PC-9 (cell line): ENCODE measurements around the gene NXNL2. TPM values are rescaled to one million over a fixed set of nuclear protein-coding genes. Genes with fewer than 3 reads are reported as not detected.

Source experiments
- BruUV-seq: library from RNA; stranded (reverse); fragments of 400-500 nt; replicated peaks from 2 replicates; lab custom pipeline; 2021; lab: Mats Ljungman, UMichigan
- CTCF ChIA-PET: fragments of 300-600 bp; sonication (Branson Sonifier 250); formaldehyde crosslinking; loops from one replicate; lab custom pipeline; 2022; ENCODE audit warnings: antibody characterized with exemption; lab: Charles Lee
- POLR2A ChIA-PET: fragments of 300-600 bp; sonication (Branson Sonifier 250); formaldehyde crosslinking; loops from one replicate; lab custom pipeline; 2022; ENCODE audit warnings: antibody characterized with exemption; ENCODE audit not compliant: unreplicated experiment; lab: Charles Lee
- DNase-seq, 2 experiments: peaks; one replicate each; pipeline versions ENCODE4 v3.0.0 to v3.0.0-alpha.2; 2015 to 2022; ENCODE audit warnings: mixed read lengths in 1 of 2
- H2AFZ ChIP-seq: fragments of 200-600 bp; sonication (generic); 2 replicates; pipeline ENCODE4 v1.8.1; 2017; ENCODE audit warnings: antibody characterized with exemption
- H3F3A ChIP-seq: fragments of 200-600 bp; sonication (generic); 2 replicates; pipeline ENCODE4 v1.8.1; 2017; ENCODE audit warnings: antibody characterized with exemption, mild to moderate bottlenecking, low read depth; ENCODE audit not compliant: insufficient read depth
- H3K27ac ChIP-seq: fragments of 200-600 bp; sonication (generic); 2 replicates; pipeline ENCODE4 v1.6.1; 2016; ENCODE audit warnings: mixed run types
- H3K27me3 ChIP-seq: fragments of 200-600 bp; sonication (generic); 2 replicates; pipeline ENCODE4 v1.6.1; 2016; ENCODE audit warnings: low read depth, mixed run types; ENCODE audit not compliant: insufficient read depth
- H3K36me3 ChIP-seq: fragments of 200-600 bp; sonication (generic); 2 replicates; pipeline ENCODE4 v1.6.1; 2016; ENCODE audit warnings: low read depth, mixed run types
- H3K4me1 ChIP-seq: fragments of 200-600 bp; sonication (generic); replicated peaks from 2 replicates; pipeline ENCODE4 v1.6.1; 2016; ENCODE audit warnings: mixed run types; ENCODE audit not compliant: insufficient read depth
- H3K4me2 ChIP-seq: fragments of 200-600 bp; sonication (generic); 2 replicates; pipeline ENCODE4 v1.6.1; 2017; ENCODE audit warnings: mixed run types
- H3K4me3 ChIP-seq: fragments of 200-600 bp; sonication (generic); 2 replicates; pipeline ENCODE4 v1.6.1; 2016; ENCODE audit warnings: mixed run types
- H3K79me2 ChIP-seq: fragments of 200-600 bp; sonication (generic); 2 replicates; pipeline ENCODE4 v1.6.1; 2017; ENCODE audit warnings: low read depth, mixed run types
- H3K9me2 ChIP-seq: fragments of 200-600 bp; sonication (generic); 2 replicates; pipeline ENCODE4 v1.8.1; 2017; ENCODE audit warnings: mild to moderate bottlenecking; ENCODE audit not compliant: insufficient read depth
- H3K9me3 ChIP-seq: fragments of 200-600 bp; sonication (generic); 2 replicates; pipeline ENCODE4 v1.8.1; 2016; ENCODE audit warnings: low read depth; ENCODE audit not compliant: insufficient read depth
- H4K20me1 ChIP-seq: fragments of 200-600 bp; sonication (generic); 2 replicates; pipeline ENCODE4 v1.8.1; 2017; ENCODE audit not compliant: insufficient read depth
- EZH2 ChIP-seq: fragments of 200-600 bp; sonication (generic); IDR thresholded peaks from 2 replicates; pipeline ENCODE4 v1.8.0; 2017; ENCODE audit warnings: antibody characterized with exemption, low read depth
- intact Hi-C: fragments of 100-400 bp; cut with micrococcal nuclease; formaldehyde crosslinking; loops from one replicate; pipeline ENCODE4 v1.10.0; 2022; ENCODE audit not compliant: unreplicated experiment
- total RNA-seq: library from RNA; stranded (reverse); gene quantifications from 2 replicates; pipeline ENCODE4 v1.2.3, GENCODE V29; 2021
- TF ChIP-seq, protein P1 (sequence below): fragments of 200-600 bp; sonication (generic); conservative IDR thresholded peaks from 2 replicates; pipeline ENCODE4 v1.6.1; 2017; ENCODE audit warnings: mixed run types, antibody characterized with exemption, mild to moderate bottlenecking, moderate library complexity

Gene NXNL2
- total RNA-seq, 1 experiment from 2014 or later: 5.5 TPM

DNA sequence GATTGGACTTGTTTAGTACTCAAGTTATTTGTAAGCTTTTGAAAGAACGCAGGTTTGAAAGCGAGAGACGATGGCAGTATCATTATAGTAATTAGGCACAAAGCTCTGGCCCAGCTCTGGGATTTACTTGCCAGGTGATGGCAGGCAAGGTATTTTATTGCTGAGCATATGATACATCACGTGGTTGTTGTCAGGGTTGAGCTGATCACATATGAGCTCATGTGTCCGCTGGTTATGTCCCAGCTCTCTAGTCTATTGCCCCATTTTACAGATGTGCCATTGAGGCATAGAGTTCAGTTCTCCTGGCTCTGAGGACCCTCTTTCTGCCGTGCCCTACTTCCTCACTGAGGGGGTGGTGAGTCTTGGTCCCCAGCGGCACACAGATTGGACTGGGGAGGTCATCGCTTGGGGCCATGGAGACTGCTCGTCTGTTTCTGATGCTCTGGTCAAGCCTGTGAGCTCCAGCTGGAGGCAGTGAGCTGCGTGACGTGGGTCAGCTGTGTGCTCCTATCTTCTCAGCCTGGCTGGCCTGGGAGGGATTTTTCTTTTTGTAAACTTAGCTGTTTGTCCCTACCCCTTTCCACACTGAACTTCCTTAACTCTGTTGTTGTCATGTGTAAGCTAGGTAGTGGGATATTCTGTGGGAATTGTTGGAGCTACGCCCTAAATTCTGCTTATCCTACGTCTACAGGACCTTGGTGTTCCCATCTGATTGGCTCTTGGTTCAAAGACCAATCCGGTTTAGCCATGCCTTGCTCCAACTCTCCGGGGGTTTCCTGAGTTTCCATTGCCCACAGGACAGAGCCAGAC, 2.2 kb downstream of the NXNL2 start:
- H3K27me3 ChIP-seq: no peaks in the 10 kb centered on the region
- no peak for TF ChIP-seq EZH2
- TF ChIP-seq, protein P1, sequence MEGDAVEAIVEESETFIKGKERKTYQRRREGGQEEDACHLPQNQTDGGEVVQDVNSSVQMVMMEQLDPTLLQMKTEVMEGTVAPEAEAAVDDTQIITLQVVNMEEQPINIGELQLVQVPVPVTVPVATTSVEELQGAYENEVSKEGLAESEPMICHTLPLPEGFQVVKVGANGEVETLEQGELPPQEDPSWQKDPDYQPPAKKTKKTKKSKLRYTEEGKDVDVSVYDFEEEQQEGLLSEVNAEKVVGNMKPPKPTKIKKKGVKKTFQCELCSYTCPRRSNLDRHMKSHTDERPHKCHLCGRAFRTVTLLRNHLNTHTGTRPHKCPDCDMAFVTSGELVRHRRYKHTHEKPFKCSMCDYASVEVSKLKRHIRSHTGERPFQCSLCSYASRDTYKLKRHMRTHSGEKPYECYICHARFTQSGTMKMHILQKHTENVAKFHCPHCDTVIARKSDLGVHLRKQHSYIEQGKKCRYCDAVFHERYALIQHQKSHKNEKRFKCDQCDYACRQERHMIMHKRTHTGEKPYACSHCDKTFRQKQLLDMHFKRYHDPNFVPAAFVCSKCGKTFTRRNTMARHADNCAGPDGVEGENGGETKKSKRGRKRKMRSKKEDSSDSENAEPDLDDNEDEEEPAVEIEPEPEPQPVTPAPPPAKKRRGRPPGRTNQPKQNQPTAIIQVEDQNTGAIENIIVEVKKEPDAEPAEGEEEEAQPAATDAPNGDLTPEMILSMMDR: no peak

DNA sequence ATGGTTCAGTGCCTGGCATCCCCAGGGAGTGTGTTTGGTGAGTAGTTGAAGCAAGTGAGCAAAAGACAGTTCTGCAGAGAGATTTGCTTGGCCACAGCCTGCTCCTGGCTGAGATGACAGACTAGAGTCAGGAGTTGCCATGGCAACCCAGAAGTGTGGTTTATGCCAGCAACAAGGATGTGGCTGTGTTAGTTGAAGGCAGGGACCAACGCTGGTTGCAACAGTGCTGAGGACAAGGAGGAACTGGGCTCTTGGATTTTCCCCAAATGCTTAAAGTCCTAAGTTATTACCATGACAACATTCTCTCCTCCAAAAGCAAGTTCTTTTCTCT, 2.7 kb downstream of the NXNL2 start:
- intact Hi-C loops: no loop called here

More for the DNA sequence above, 2.2 kb downstream of the NXNL2 start:
- Histone ChIP-seq H3K4me1 (peaks cover 18% of the 10 kb centered on the region; the same call in 1 of the 2 replicates), H2AFZ (no peak overlapping the region), H4K20me1 (no peaks in the 10 kb centered on the region), H3K27ac (no peak overlapping the region), H3K4me2 (no peak overlapping the region), H3K9me2 (no peaks in the 10 kb centered on the region), H3F3A (peaks cover 10% of the 10 kb centered on the region), H3K4me3 (no peak overlapping the region), H3K9me3 (no peaks in the 10 kb centered on the region), H3K36me3 (no peaks in the 10 kb centered on the region), H3K79me2 (no peaks in the 10 kb centered on the region)
- no TSS peak for BruUV-seq
- DNase-seq: no peak
- CTCF ChIA-PET: interaction anchor here (0.5 kb wide), 1 partner anchor 9 kb away, joined by 19 read pairs; no protein-coding TSS in a partner anchor
- intact Hi-C loops: no loop called here
- POLR2A ChIA-PET: no interaction called here

DNA sequence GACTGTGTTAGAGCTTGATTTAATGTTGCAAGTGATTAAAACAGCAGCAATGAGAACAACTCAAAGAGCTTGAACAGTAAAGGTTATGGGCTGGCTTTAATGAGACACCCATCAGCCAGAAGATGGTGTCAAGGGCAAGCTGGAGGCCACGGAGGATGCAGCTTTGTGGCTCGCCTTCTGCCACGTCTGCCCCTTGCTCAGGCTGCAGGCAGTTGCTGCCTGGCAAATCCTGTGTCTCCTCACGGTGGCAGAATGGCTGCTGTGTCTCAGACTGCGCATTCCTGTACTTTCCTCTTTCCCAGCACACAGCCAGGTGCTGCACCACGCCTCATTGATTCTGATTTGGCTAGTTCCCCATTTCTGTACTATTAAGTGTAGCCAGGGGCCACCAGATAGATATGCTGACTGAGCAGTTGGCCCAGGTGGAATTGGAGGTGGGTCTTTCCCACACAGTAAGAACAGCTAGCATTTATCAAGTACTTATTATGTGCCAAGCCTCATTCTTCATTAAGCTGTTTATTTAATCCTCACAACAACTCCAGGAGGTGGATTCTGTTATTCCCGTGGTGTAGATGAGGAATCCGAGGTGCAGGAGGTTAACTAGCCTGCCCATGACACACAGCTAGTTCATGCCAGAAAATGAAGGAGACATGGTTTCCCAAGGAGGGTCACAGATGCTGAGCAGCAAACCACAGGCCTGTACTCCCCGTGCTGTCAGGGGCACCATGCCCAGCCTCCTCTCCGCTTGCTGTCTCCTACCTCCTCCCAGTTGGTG, 3.5 kb downstream of the NXNL2 start:
- TF ChIP-seq EZH2: no peak
- TF ChIP-seq, protein P1: no peak
- BruUV-seq: no TSS peak
- no peaks in the 10 kb centered on the region for H4K20me1 ChIP-seq
- peaks cover 6% of the 10 kb centered on the region for H3F3A ChIP-seq
- DNase-seq: no peak
- H3K9me3 ChIP-seq: no peaks in the 10 kb centered on the region
- H3K4me3 ChIP-seq: no peak overlapping the region
- H3K9me2 ChIP-seq: no peaks in the 10 kb centered on the region
- ChIA-PET POLR2A (no interaction called here), CTCF (interaction anchor here (0.5 kb wide), 1 partner anchor 1021 kb away, joined by 4 read pairs; no protein-coding TSS in a partner anchor)
- no peaks in the 10 kb centered on the region for H3K36me3 ChIP-seq
- intact Hi-C loops: no loop called here
- no peak overlapping the region for H2AFZ ChIP-seq
- no peaks in the 10 kb centered on the region for H3K27me3 ChIP-seq
- no peak overlapping the region for H3K4me2 ChIP-seq
- no peaks in the 10 kb centered on the region for H3K79me2 ChIP-seq
- H3K4me1 ChIP-seq: peaks cover 12% of the 10 kb centered on the region; the same call in 1 of the 2 replicates
- no peak overlapping the region for H3K27ac ChIP-seq

More for the DNA sequence above, 2.7 kb downstream of the NXNL2 start:
- H3K9me2 ChIP-seq: no peaks in the 10 kb centered on the region
- no peaks in the 10 kb centered on the region for H3K79me2 ChIP-seq
- peaks cover 18% of the 10 kb centered on the region; the same call in 1 of the 2 replicates for H3K4me1 ChIP-seq
- POLR2A ChIA-PET: no interaction called here
- no peak overlapping the region for H2AFZ ChIP-seq
- H3F3A ChIP-seq: peaks cover 10% of the 10 kb centered on the region
- H3K36me3 ChIP-seq: no peaks in the 10 kb centered on the region
- no peak overlapping the region for H3K27ac ChIP-seq
- peak in 1 of 2 experiments; percentile 17 for DNase-seq
- CTCF ChIA-PET: no interaction called here
- H3K27me3 ChIP-seq: no peaks in the 10 kb centered on the region
- TF ChIP-seq, protein P1: no peak
- TF ChIP-seq EZH2: no peak
- no peaks in the 10 kb centered on the region for H3K9me3 ChIP-seq
- no peak overlapping the region for H3K4me2 ChIP-seq
- BruUV-seq: no TSS peak
- H3K4me3 ChIP-seq: no peak overlapping the region
- no peaks in the 10 kb centered on the region for H4K20me1 ChIP-seq
